GM12875 (cell line): ENCODE measurements around the gene FOXO4.

Source experiments
- H3K4me3 ChIP-seq: one replicate; pipeline ENCODE4 v1.5.1; 2011; ENCODE audit warnings: low read depth, low read length, control low read depth
- CTCF ChIP-seq: IDR thresholded peaks from 2 replicates; pipeline ENCODE4 v1.5.1; 2011; ENCODE audit warnings: low read depth, mild to moderate bottlenecking, control low read depth, inconsistent platforms, low read length, moderate library complexity, borderline replicate concordance; ENCODE audit not compliant: insufficient read depth

Gene FOXO4

GRCh38 chrX:71098951-71099506 is 3.4 kb downstream of the FOXO4 start:
- no peak for TF ChIP-seq CTCF
- no peak overlapping the region for H3K4me3 ChIP-seq

DNA sequence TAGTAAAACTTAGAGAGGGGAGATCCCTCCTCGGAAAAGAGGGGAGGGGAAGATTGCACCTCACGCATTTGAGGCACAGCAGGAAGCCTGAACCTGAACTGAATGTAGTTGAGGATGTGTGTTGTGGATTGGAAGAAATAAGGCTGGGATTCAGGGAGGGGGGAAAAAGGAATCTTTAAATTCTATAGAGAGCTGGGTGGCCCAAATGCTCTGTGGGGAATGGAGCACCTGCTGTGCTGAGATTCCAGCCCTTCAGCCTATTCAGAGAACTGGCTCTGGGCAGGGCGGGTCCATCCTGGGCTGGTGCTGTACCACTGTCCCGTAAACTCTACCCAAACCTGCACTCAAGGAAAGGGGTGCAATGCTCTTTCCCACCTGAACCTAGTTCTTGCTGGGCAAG is 4.1 kb downstream of the FOXO4 start:
- TF ChIP-seq CTCF = no peak
- H3K4me3 ChIP-seq = no peak overlapping the region

- H3K4me3 ChIP-seq = no peak overlapping the region
- TF ChIP-seq CTCF = no peak
These were observed 5.2 kb downstream of the FOXO4 start for GRCh38 chrX:71100581-71101505.

DNA sequence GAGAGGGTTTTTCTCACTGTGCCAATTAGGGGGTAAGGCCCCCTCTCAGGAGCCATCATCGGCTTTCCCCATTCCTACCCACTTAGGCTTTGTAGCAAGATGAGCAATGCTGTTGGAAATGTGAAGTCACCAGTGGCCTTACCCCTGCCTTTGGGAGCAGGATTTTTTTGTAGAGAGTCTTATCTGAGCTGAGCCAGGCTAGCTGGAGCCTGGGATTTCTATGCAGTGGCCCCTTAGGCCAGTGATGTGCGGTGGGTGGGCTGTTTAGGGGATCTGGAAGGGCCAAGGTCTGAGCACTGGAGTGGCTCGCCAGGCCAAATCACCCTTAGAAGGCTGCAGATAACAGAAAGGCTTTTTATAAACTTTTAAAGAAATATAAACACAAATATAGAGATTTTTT is 6.6 kb downstream of the FOXO4 start:
- no peak overlapping the region for H3K4me3 ChIP-seq
- TF ChIP-seq CTCF = no peak

DNA sequence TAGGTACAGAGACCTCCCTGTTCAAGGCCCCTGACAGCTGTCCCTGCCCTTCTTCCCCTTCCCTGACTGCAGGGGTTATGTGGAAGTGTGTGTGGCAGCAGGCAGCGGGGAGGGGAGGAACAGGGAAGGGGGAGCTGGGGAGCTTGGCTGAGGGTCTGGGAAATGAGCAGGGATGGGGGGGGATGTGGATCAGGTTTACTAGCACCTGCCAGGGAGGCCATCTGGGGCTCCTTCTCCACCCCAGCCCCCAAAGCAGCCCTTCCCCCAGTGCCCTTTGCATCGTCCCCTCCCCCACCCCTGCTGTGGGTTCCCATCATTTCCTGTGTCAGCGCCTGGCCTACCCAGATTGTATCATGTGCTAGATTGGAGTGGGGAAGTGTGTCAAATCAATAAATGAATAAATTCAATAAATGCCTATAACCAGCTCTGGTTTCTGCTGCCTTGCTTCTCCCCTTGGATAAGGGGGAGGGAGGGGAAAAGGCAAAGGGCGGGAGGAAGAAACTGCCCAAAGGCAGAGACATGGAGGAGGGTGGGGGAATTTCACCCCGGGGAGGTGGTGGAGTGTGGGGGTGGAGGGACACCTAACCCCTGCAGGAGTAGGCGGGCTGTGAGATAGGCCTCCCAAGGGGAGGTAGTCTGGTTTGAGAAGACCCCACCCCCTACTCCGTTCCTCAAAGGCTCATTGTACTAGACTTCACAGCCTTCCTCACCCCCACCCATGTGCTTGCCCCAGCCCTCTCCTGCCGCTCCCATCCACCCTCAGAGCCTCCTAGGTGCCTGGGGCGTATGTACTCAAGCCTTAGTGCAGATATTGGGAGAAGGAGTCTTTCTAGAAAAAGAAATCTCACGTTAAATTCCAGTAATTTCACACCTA is 7.7 kb downstream of the FOXO4 start:
- no peak overlapping the region for H3K4me3 ChIP-seq

GRCh38 chrX:71105628-71106027 is 10.0 kb downstream of the FOXO4 start:
- no peak for TF ChIP-seq CTCF
- no peak overlapping the region for H3K4me3 ChIP-seq

More for the DNA sequence above, 7.7 kb downstream of the FOXO4 start:
- no peak for TF ChIP-seq CTCF
